ENCODE results near the gene BRINP2.

BRINP2 gene

DNA sequence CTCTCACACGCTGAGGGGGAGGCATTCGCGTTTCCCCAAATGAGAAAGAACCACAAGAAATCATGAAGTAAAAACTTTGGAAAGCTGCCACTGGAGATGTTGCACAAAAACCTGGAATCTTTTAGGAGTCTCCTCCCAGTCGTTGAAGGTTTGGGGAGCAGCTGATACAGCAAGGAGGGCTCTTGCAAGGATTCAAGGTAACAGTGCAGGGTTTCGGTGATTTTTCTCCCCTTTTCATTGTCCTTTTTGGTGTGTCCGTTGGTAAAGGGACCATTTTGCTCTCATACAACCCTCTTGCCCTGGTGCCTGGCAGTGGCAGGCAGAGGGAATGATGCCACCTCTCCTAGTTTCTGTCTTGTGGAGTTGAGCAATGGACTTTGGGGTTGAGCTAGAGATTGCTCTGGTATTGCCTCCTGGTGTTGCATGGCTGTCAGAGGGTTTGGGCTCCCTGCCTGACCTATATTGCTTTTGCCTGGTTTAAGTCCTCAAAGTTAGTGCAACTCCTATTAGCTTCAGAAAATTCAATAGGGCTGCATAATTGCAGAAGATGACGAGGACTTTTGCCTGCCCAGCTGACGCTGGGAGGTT lies 872 bp downstream of the BRINP2 start:
- Histone ChIP-seq H3K4me1 (ENCODE audit: insufficient read depth, low read length) (peaks cover 6% of the 10 kb centered on the region; the same call in 1 of the 2 replicates), H3K27ac (ENCODE audit: low read depth, low read length) (no peak overlapping the region), H3K4me3 (ENCODE audit: low read length) (peak overlapping the region; percentile 63), H3K27me3 (ENCODE audit: insufficient read depth, low read length) (peaks cover 95% of the 10 kb centered on the region), H3K36me3 (ENCODE audit: insufficient read depth, low read length) (no peaks in the 10 kb centered on the region), H3K9ac (ENCODE audit: low read depth, low read length) (no peak overlapping the region), H3K9me3 (ENCODE audit: insufficient read depth, low read depth, low read length) (no peaks in the 10 kb centered on the region)
- WGBS = 16% methylated on average over 8 of the region's 8 CpGs

DNA sequence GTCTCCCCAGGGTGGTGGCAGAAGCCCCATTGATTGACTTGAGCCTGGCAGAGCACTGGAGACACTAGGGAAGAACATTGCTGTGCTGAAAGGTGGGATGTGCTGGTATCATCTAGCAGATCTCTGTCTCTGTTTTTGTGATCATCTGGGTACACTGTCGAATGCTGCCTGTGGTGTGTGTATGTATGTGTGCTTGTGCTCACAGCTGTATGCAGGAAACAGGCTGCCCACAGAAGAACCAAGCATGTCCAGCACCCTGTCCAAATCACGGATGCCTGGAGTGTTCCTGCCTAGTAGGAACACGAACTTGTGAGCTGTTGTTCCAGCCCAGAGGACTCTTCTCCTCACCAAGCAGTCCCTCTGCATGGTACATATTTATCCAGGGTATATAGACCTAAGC lies 1.5 kb downstream of the BRINP2 start:
- no peak overlapping the region for H3K9ac ChIP-seq (ENCODE audit: low read depth, low read length)
- 79% methylated on average over 3 of the region's 3 CpGs for WGBS
- H3K4me3 ChIP-seq (ENCODE audit: low read length) = no peak overlapping the region
- no peaks in the 10 kb centered on the region for H3K36me3 ChIP-seq (ENCODE audit: insufficient read depth, low read length)
- H3K9me3 ChIP-seq (ENCODE audit: insufficient read depth, low read depth, low read length) = no peaks in the 10 kb centered on the region
- H3K27me3 ChIP-seq (ENCODE audit: insufficient read depth, low read length) = peaks cover 93% of the 10 kb centered on the region
- peaks cover 6% of the 10 kb centered on the region; the same call in 1 of the 2 replicates for H3K4me1 ChIP-seq (ENCODE audit: insufficient read depth, low read length)
- no peak overlapping the region for H3K27ac ChIP-seq (ENCODE audit: low read depth, low read length)

DNA sequence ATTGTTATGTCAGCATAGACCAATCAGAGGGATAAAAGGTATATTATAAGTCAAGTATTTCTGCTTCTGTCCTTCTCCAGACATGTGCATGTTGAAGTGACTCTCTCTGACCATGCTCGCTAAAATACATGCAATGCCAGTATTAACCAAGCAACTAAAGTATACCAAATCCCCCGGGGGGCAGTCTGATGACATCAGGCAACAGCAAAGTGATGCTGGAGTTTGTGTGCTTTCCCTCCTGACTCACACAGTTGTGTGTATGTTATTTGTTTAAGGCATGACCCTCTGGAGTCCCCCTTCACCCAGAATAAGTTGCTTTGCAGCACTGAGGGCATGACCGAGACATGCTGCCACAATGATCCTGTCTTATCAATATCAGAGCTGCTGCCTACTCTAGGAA lies 2.1 kb downstream of the BRINP2 start:
- H3K36me3 ChIP-seq (ENCODE audit: insufficient read depth, low read length) = no peaks in the 10 kb centered on the region
- H3K27me3 ChIP-seq (ENCODE audit: insufficient read depth, low read length) = peaks cover 93% of the 10 kb centered on the region
- H3K27ac ChIP-seq (ENCODE audit: low read depth, low read length) = no peak overlapping the region
- no peak overlapping the region for H3K9ac ChIP-seq (ENCODE audit: low read depth, low read length)
- H3K4me1 ChIP-seq (ENCODE audit: insufficient read depth, low read length) = peaks cover 6% of the 10 kb centered on the region; the same call in 1 of the 2 replicates
- H3K9me3 ChIP-seq (ENCODE audit: insufficient read depth, low read depth, low read length) = no peaks in the 10 kb centered on the region
- 89% methylated on average over 3 of the region's 3 CpGs for WGBS
- no peak overlapping the region for H3K4me3 ChIP-seq (ENCODE audit: low read length)

DNA sequence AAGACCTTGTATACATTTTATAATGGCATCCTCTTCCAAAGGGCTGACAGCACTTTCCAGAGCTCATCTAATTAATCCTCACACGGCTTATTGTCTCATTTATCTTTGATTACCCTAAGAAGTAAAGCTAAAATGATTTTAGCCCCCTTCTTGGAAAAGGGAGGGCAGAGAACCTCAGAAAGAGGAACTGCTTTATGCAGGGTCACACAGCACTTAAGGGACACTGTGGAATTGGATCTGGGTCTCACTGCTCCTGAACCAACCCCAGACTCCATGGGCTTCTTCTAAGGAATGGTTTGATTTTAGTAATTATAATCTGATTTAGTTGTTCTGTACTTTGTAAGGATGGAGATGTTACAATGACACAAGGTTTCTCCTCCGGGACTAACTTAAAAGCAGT lies 3.2 kb downstream of the BRINP2 start:
- WGBS = 76% methylated on average over 2 of the region's 2 CpGs
- H3K4me3 ChIP-seq (ENCODE audit: low read length) = no peak overlapping the region
- peaks cover 93% of the 10 kb centered on the region for H3K27me3 ChIP-seq (ENCODE audit: insufficient read depth, low read length)
- no peak overlapping the region for H3K27ac ChIP-seq (ENCODE audit: low read depth, low read length)
- no peaks in the 10 kb centered on the region for H3K36me3 ChIP-seq (ENCODE audit: insufficient read depth, low read length)
- peaks cover 6% of the 10 kb centered on the region; the same call in 1 of the 2 replicates for H3K4me1 ChIP-seq (ENCODE audit: insufficient read depth, low read length)
- H3K9me3 ChIP-seq (ENCODE audit: insufficient read depth, low read depth, low read length) = no peaks in the 10 kb centered on the region
- H3K9ac ChIP-seq (ENCODE audit: low read depth, low read length) = no peak overlapping the region

DNA sequence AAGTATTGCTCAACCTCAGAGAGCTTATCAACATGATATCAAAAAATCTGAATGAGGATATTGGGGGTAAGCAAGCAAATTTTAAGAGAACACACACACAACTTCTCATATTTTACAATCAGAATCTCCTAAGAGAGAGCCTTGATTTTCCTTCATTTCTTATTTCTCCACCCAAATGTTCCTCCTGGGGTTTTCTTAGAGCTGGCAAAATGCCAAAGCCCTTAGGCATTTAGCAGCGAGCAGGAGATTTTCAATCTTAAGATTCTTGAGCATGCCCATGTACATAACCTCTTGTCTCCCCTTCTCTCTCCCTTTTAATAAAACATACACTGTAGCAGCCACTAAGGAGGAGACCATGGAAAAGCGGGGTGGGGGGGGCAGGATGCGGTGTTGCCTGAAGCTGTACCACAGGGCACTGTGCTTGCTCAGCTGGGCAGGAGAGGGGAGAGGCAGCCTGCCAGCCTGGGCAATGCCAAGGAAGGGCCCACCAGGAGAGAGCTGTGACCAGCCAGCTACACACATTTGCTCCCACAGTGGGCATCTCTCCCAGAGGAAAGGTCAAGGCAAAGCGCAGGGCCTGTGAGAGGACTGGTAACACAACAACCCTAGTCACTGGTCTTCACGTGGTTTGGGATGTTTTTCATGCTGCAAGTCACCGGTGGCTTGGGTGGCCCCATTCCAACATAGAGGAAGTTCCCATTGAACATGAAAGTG lies 4.3 kb downstream of the BRINP2 start:
- Histone ChIP-seq H3K4me3 (ENCODE audit: low read length) (no peak overlapping the region), H3K27me3 (ENCODE audit: insufficient read depth, low read length) (peaks cover 93% of the 10 kb centered on the region), H3K9ac (ENCODE audit: low read depth, low read length) (no peak overlapping the region), H3K27ac (ENCODE audit: low read depth, low read length) (no peak overlapping the region), H3K4me1 (ENCODE audit: insufficient read depth, low read length) (peaks cover 4% of the 10 kb centered on the region; the same call in 1 of the 2 replicates), H3K9me3 (ENCODE audit: insufficient read depth, low read depth, low read length) (no peaks in the 10 kb centered on the region), H3K36me3 (ENCODE audit: insufficient read depth, low read length) (no peaks in the 10 kb centered on the region)
- 93% methylated on average over 6 of the region's 6 CpGs for WGBS

DNA sequence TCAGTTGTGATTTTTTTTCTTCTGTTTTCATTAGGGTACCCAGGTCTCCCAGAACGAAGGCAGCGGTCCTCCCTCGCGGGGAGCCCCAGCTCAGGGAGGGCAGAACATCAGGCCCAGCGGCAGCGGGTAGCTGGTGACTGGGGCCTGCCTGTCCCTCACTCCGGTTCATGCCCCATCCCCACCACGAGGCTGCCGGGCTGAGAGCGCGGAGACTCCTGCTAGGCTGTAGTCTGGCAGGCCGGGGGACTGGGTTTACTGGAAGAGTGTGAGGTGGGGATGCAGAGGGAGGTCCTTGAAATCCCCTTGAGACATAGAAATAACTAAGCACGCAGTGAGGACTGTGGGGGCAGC lies 10.5 kb downstream of the BRINP2 start:
- Histone ChIP-seq H3K9me3 (ENCODE audit: insufficient read depth, low read depth, low read length) (no peaks in the 10 kb centered on the region), H3K27ac (ENCODE audit: low read depth, low read length) (no peak overlapping the region), H3K9ac (ENCODE audit: low read depth, low read length) (no peak overlapping the region), H3K4me1 (ENCODE audit: insufficient read depth, low read length) (peaks cover 9% of the 10 kb centered on the region), H3K4me3 (ENCODE audit: low read length) (peak overlapping the region; percentile 56), H3K27me3 (ENCODE audit: insufficient read depth, low read length) (peaks cover 47% of the 10 kb centered on the region), H3K36me3 (ENCODE audit: insufficient read depth, low read length) (no peaks in the 10 kb centered on the region)
- 9% methylated on average over 13 of the region's 13 CpGs for WGBS

DNA sequence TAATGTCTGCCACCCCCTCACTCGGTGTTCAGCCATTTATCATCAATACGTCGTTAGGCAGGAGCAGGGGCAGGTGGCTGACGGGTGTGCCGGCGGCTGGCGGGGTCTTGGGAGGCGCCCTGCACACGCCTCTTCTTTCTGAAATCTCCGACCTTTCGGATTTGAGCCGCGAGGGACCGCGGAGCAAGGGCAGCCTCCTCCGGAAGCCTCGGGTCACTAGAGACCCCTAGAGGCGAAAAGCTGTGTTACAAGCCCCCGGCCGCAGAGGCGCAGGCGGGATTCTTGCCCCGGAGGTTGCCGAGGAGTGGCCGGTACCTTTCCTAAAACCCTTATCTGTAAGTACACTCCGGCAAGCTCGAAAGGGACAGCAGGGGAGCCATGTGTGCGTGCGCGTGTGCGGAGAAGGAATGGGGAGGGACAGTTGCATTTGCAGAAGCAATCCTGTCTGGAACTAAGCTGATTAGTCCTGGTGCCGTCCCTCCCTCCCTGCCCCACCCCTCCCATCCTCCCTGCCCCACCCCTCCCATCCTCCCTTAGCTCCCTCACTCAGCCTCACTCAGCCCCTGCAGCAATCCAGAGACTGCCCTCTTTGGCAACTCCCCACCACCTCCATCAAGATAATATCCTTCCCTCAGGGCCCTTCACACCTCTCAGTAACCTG lies 11.0 kb downstream of the BRINP2 start:
- peaks cover 47% of the 10 kb centered on the region for H3K27me3 ChIP-seq (ENCODE audit: insufficient read depth, low read length)
- H3K36me3 ChIP-seq (ENCODE audit: insufficient read depth, low read length) = no peaks in the 10 kb centered on the region
- peak overlapping the region; percentile 56 for H3K4me3 ChIP-seq (ENCODE audit: low read length)
- peaks cover 9% of the 10 kb centered on the region for H3K4me1 ChIP-seq (ENCODE audit: insufficient read depth, low read length)
- 1% methylated on average over 32 of the region's 32 CpGs for WGBS
- H3K27ac ChIP-seq (ENCODE audit: low read depth, low read length) = no peak overlapping the region
- H3K9me3 ChIP-seq (ENCODE audit: insufficient read depth, low read depth, low read length) = no peaks in the 10 kb centered on the region
- H3K9ac ChIP-seq (ENCODE audit: low read depth, low read length) = no peak overlapping the region

DNA sequence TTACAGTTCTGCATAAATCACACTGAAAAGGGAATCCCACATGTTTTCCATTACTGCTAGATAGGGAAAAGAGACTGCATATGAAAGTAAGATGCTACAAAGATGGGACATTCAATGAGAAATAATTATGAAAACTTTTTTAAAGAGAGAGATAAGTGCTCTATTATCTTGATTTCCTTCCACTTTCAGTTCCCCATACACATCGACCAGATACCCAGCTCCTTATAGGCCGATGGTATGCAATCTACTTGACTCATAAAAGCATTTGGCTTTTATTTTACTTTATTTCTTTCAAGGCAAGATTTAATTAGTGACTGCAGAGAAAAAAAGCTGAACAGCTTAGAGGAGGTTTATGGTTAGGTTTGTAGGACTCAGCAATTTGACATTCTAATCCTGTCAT lies 13.1 kb downstream of the BRINP2 start:
- H3K4me3 ChIP-seq (ENCODE audit: low read length) = no peak overlapping the region
- WGBS = 90% methylated on average over 2 of the region's 2 CpGs
- no peaks in the 10 kb centered on the region for H3K9me3 ChIP-seq (ENCODE audit: insufficient read depth, low read depth, low read length)
- H3K27ac ChIP-seq (ENCODE audit: low read depth, low read length) = no peak overlapping the region
- no peaks in the 10 kb centered on the region for H3K36me3 ChIP-seq (ENCODE audit: insufficient read depth, low read length)
- H3K27me3 ChIP-seq (ENCODE audit: insufficient read depth, low read length) = peaks cover 27% of the 10 kb centered on the region
- H3K4me1 ChIP-seq (ENCODE audit: insufficient read depth, low read length) = peaks cover 9% of the 10 kb centered on the region
- no peak overlapping the region for H3K9ac ChIP-seq (ENCODE audit: low read depth, low read length)

DNA sequence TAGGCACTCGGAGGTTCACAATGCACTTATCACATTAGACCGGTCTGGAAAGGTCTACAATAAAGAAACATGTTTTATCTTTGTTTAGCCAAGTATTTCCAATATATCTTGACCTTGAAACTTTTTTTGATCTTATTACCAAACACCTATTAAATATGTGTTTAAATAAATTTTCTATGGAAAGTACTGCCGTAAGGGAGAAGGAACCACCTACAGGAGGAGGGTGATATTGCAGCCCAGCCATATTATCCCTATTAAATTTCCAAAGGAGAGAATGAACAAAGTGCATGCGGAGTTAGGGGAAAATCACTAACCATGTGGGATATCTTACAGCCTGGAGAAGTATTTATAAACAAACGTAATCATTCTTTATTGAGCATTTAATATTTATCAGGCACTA lies 14.5 kb downstream of the BRINP2 start:
- peaks cover 14% of the 10 kb centered on the region for H3K27me3 ChIP-seq (ENCODE audit: insufficient read depth, low read length)
- 96% methylated on average over 2 of the region's 5 CpGs for WGBS
- peaks cover 9% of the 10 kb centered on the region for H3K4me1 ChIP-seq (ENCODE audit: insufficient read depth, low read length)
- H3K27ac ChIP-seq (ENCODE audit: low read depth, low read length) = no peak overlapping the region
- H3K36me3 ChIP-seq (ENCODE audit: insufficient read depth, low read length) = no peaks in the 10 kb centered on the region
- no peak overlapping the region for H3K4me3 ChIP-seq (ENCODE audit: low read length)
- no peaks in the 10 kb centered on the region for H3K9me3 ChIP-seq (ENCODE audit: insufficient read depth, low read depth, low read length)
- H3K9ac ChIP-seq (ENCODE audit: low read depth, low read length) = no peak overlapping the region

DNA sequence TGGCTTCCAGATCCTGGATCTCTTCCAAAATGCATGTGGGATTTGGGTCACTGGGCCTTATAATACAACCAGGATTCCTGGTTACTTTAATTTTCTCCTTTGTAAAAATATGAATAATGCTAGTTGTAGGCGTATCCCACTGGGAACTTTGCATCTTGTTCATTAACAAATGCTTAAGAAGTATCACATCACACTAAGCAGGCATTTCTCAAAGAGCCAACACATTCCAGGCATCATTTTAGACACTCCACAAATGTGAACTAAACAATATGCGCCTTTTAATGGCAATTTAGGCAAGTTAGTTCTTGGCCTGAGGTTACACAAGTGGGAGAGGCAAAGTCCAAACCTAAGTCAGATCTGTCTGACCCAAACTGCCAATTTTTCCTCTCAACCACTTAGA lies 15.9 kb downstream of the BRINP2 start:
- Histone ChIP-seq H3K9me3 (ENCODE audit: insufficient read depth, low read depth, low read length) (no peaks in the 10 kb centered on the region), H3K4me1 (ENCODE audit: insufficient read depth, low read length) (peaks cover 3% of the 10 kb centered on the region; the same call in 1 of the 2 replicates), H3K36me3 (ENCODE audit: insufficient read depth, low read length) (no peaks in the 10 kb centered on the region), H3K27ac (ENCODE audit: low read depth, low read length) (no peak overlapping the region), H3K4me3 (ENCODE audit: low read length) (no peak overlapping the region), H3K27me3 (ENCODE audit: insufficient read depth, low read length) (no peaks in the 10 kb centered on the region), H3K9ac (ENCODE audit: low read depth, low read length) (no peak overlapping the region)
- 93% methylated on average over 2 of the region's 2 CpGs for whole genome bisulfite sequencing

DNA sequence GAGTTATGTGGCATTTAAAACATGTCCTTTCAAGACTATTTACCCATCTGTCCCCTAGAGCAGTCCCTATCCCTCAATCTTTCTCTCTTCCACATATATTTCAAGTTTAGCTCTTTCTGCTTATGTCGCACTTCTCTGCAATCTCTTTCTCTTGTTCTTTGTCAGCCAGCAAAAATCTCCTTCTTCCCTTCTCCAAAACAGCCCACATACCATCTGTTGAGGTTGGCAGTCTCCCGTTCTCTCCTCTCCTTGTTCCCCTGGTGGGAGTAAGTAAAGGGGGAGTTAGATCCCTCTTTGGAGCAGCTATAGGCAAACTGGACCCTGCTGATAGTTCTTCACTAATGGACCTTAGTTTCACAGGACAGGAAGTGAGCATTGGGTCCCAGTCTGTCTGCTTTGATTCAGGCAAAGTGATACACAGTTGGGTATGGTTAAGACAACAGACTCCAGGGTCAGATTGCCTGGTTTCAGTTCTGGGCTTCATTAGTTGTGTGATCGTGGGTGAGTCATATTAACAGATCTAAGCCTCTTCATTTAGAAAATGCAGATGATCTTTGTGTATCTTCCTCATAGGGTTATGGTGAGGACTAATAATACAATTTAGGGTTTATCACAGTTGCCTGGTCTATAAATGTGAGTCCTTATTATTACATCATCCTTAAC lies 19.7 kb downstream of the BRINP2 start:
- 84% methylated on average over 2 of the region's 3 CpGs for WGBS
- Histone ChIP-seq H3K36me3 (ENCODE audit: insufficient read depth, low read length) (no peaks in the 10 kb centered on the region), H3K27ac (ENCODE audit: low read depth, low read length) (no peak overlapping the region), H3K4me1 (ENCODE audit: insufficient read depth, low read length) (no peaks in the 10 kb centered on the region), H3K27me3 (ENCODE audit: insufficient read depth, low read length) (no peaks in the 10 kb centered on the region), H3K9ac (ENCODE audit: low read depth, low read length) (no peak overlapping the region), H3K4me3 (ENCODE audit: low read length) (no peak overlapping the region), H3K9me3 (ENCODE audit: insufficient read depth, low read depth, low read length) (no peaks in the 10 kb centered on the region)

Measured in HUES64 (cell line).